HEK293T (cell line): Measurements from ENCODE around the gene SLC28A1.

ENCODE experiments used
- FOXK2 ChIP-seq: fragments of 450-650 bp; IDR thresholded peaks from 2 replicates; pipeline ENCODE4 v1.6.1; 2016; ENCODE audit warnings: mild to moderate bottlenecking
- FOXM1 ChIP-seq: fragments of 450-650 bp; IDR thresholded peaks from 2 replicates; pipeline ENCODE4 v1.6.1; 2017; ENCODE audit warnings: mild to moderate bottlenecking, borderline replicate concordance
- L3MBTL2 ChIP-seq: fragments of 450-650 bp; conservative IDR thresholded peaks from 2 replicates; pipeline ENCODE4 v1.6.1; 2016; ENCODE audit warnings: mild to moderate bottlenecking
- LEF1 ChIP-seq: fragments of 450-650 bp; IDR thresholded peaks from 2 replicates; pipeline ENCODE4 v1.6.1; 2017; ENCODE audit warnings: mild to moderate bottlenecking, borderline replicate concordance
- SP1 ChIP-seq: fragments of 450-650 bp; IDR thresholded peaks from 2 replicates; pipeline ENCODE4 v1.6.1; 2017

GRCh38 chr15:84940399-84940798 lies 55.9 kb downstream of the SLC28A1 start:
- TF ChIP-seq FOXM1, result no peak
- TF ChIP-seq SP1, result no peak
- no peak for TF ChIP-seq FOXK2
- no peak for TF ChIP-seq L3MBTL2
- no peak for TF ChIP-seq LEF1
